Gastrocnemius medialis (tissue), 4 donors: ENCODE measurements around the gene DOK5.

Experiments
- POLR2A ChIP-seq, 2 donors: fragments of 450-650 bp; IDR thresholded peaks; one replicate each; pipeline ENCODE4 v1.6.1; 2017; ENCODE audit warnings: antibody characterized with exemption in 2 of 2, mild to moderate bottlenecking in 2 of 2, moderate library complexity in 2 of 2
- TF ChIP-seq, protein P1 (sequence below), 5 experiments: fragments of 450-650 bp in 3 of 5; fragments of 200-600 bp in 2 of 5; sonication (generic) in 2 of 5; IDR thresholded peaks in 4 of 5; conservative IDR thresholded peaks in 1 of 5; 1 replicate in 4 of 5; 2 replicates in 1 of 5; pipeline ENCODE4 v1.5.1; 2016 to 2019; ENCODE audit warnings: antibody characterized with exemption in 5 of 5, mild to moderate bottlenecking in 3 of 5, moderate library complexity in 3 of 5

DNA sequence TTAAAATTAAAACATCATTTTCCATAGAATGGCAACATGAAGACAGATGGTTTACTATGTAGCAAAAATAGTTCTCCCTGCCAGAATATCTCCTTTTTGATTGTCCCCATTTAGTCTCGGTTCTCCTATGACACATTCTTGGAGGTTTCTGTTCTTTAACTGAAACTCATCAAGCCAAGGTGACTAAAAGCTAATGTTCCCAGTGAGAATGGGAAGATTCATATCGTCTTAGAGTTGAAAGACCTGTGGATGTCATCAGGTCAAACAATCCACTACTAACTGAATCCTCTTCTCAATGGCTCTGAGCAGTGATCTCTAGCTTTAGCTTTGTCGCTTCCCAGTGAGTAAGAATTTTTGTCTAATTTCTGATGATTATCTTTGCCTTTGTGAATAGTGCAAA, 1.3 kb upstream of the DOK5 start:
- TF ChIP-seq, protein P1, sequence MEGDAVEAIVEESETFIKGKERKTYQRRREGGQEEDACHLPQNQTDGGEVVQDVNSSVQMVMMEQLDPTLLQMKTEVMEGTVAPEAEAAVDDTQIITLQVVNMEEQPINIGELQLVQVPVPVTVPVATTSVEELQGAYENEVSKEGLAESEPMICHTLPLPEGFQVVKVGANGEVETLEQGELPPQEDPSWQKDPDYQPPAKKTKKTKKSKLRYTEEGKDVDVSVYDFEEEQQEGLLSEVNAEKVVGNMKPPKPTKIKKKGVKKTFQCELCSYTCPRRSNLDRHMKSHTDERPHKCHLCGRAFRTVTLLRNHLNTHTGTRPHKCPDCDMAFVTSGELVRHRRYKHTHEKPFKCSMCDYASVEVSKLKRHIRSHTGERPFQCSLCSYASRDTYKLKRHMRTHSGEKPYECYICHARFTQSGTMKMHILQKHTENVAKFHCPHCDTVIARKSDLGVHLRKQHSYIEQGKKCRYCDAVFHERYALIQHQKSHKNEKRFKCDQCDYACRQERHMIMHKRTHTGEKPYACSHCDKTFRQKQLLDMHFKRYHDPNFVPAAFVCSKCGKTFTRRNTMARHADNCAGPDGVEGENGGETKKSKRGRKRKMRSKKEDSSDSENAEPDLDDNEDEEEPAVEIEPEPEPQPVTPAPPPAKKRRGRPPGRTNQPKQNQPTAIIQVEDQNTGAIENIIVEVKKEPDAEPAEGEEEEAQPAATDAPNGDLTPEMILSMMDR (IDR thresholded peaks at IDR 0.05 in 4 of 5, conservative IDR thresholded peaks at IDR 0.05 in 1 of 5), result no peak
- TF ChIP-seq POLR2A (IDR thresholded peaks at IDR 0.05), result no peak
